H1 (cell line): ENCODE measurements around the gene SLC30A9. TPM values are rescaled to one million over a fixed set of nuclear protein-coding genes. Genes with fewer than 3 reads are reported as not detected.
A peak's percentile ranks its signal among the peaks of the same experiment; 100 is the strongest.

Experiments used
- CTCF ChIA-PET: fragments of 300-600 bp; sonication (Branson Sonifier 250); formaldehyde crosslinking; loops from one replicate; lab custom pipeline; 2021; ENCODE audit not compliant: partially characterized antibody; lab: Charles Lee
- POLR2A ChIA-PET: fragments of 300-600 bp; sonication (Branson Sonifier 250); formaldehyde crosslinking; loops from one replicate; lab custom pipeline; 2021; ENCODE audit warnings: inconsistent platforms; ENCODE audit not compliant: partially characterized antibody; lab: Charles Lee
- DNase-seq, 2 experiments: peaks; one replicate each; pipeline versions ENCODE4 v3.0.0 to v3.0.0-alpha.2; 2010 to 2022; ENCODE audit warnings: low spot score in 2 of 2, low read depth in 1 of 2, mixed read lengths in 1 of 2
- FAIRE-seq: peaks from 2 replicates; lab custom pipeline; 2011; peaks lifted over from hg19 to GRCh38; lab: Jason Lieb, UNC
- H2AFZ ChIP-seq: 2 replicates; pipeline ENCODE4 v1.8.1; 2012; ENCODE audit warnings: low read length, inconsistent platforms
- H2AK5ac ChIP-seq: 2 replicates; pipeline ENCODE4 v1.6.1; 2013; ENCODE audit warnings: low read depth, low read length
- H2BK120ac ChIP-seq: replicated peaks from 2 replicates; pipeline ENCODE3; 2013; ENCODE audit warnings: low read depth, low read length, inconsistent platforms
- H2BK12ac ChIP-seq: 2 replicates; pipeline ENCODE4 v1.6.1; 2013; ENCODE audit warnings: low read depth, low read length
- H2BK15ac ChIP-seq: 2 replicates; pipeline ENCODE4 v1.6.1; 2013; ENCODE audit warnings: low read length
- H2BK20ac ChIP-seq: 2 replicates; pipeline ENCODE4 v1.6.1; 2013; ENCODE audit warnings: low read length
- H2BK5ac ChIP-seq: 2 replicates; pipeline ENCODE4 v1.6.1; 2013; ENCODE audit warnings: low read depth, low read length
- H3K14ac ChIP-seq: 2 replicates; pipeline ENCODE4 v1.6.1; 2013; ENCODE audit warnings: inconsistent platforms; ENCODE audit not compliant: insufficient read length
- H3K18ac ChIP-seq: 2 replicates; pipeline ENCODE4 v1.6.1; 2013; ENCODE audit warnings: low read length; ENCODE audit errors: extremely low read depth
- H3K23ac ChIP-seq: 2 replicates; pipeline ENCODE4 v1.6.1; 2013; ENCODE audit warnings: inconsistent platforms; ENCODE audit not compliant: insufficient read length
- H3K23me2 ChIP-seq: 2 replicates; pipeline ENCODE4 v1.6.1; 2013; ENCODE audit warnings: low read depth, low read length
- H3K27ac ChIP-seq: 2 replicates; pipeline ENCODE4 v1.6.1; 2011; ENCODE audit warnings: low read depth, low read length, inconsistent platforms
- H3K27me3 ChIP-seq, 4 experiments: replicated peaks in 1 of 4; 1 replicate in 1 of 4; 2 replicates in 3 of 4; pipeline versions ENCODE4 v1.6.1 to v1.8.1; 2011 to 2013; ENCODE audit warnings: low read length in 3 of 4, mild to moderate bottlenecking in 3 of 4, inconsistent platforms in 2 of 4, mixed read lengths in 2 of 4, moderate library complexity in 1 of 4; ENCODE audit not compliant: control insufficient read depth in 3 of 4, insufficient read depth in 3 of 4; ENCODE audit errors: extremely low read depth in 1 of 4
- H3K36me3 ChIP-seq, 4 experiments: 2 replicates each; pipeline versions ENCODE4 v1.6.1 to v1.8.1; 2011 to 2013; ENCODE audit warnings: mild to moderate bottlenecking in 4 of 4, low read length in 3 of 4, moderate library complexity in 2 of 4, control low read depth in 1 of 4, inconsistent platforms in 1 of 4; ENCODE audit not compliant: insufficient read depth in 4 of 4, control insufficient read depth in 2 of 4
- H3K4ac ChIP-seq: replicated peaks from 2 replicates; pipeline ENCODE3; 2013; ENCODE audit warnings: low read length, low read depth, mixed read lengths, inconsistent platforms; ENCODE audit not compliant: insufficient read length
- H3K4me1 ChIP-seq, 4 experiments: replicated peaks in 1 of 4; 1 replicate in 1 of 4; 2 replicates in 3 of 4; pipeline versions ENCODE4 v1.6.1 to v1.8.1; 2011 to 2013; ENCODE audit warnings: low read length in 3 of 4, inconsistent platforms in 2 of 4, mixed read lengths in 1 of 4; ENCODE audit not compliant: insufficient read depth in 4 of 4, control insufficient read depth in 3 of 4
- H3K4me2 ChIP-seq, 2 experiments: 2 replicates each; pipeline versions ENCODE4 v1.6.1 to v1.8.1; 2011 to 2013; ENCODE audit warnings: low read depth in 2 of 2, low read length in 2 of 2, control low read depth in 1 of 2, inconsistent platforms in 1 of 2, mild to moderate bottlenecking in 1 of 2; ENCODE audit not compliant: insufficient read depth in 1 of 2
- H3K4me3 ChIP-seq, 4 experiments: fragments of 200-600, 300-600 bp in 1 of 4; sonication (generic), shearing (Covaris generic), sonication (Bioruptor Twin) in 1 of 4; 2 replicates each; pipeline versions ENCODE4 v1.5.1 to v1.8.1; 2011 to 2016; ENCODE audit warnings: low read length in 4 of 4, low read depth in 3 of 4, control low read depth in 2 of 4, inconsistent platforms in 2 of 4, mild to moderate bottlenecking in 2 of 4, mixed read lengths in 1 of 4, moderate library complexity in 1 of 4; ENCODE audit not compliant: insufficient read depth in 2 of 4; ENCODE audit errors: extremely low read depth in 1 of 4
- H3K56ac ChIP-seq: replicated peaks from 2 replicates; pipeline ENCODE3; 2013; ENCODE audit warnings: low read depth, mild to moderate bottlenecking, mixed read lengths, low read length, inconsistent platforms; ENCODE audit not compliant: insufficient read length
- H3K79me1 ChIP-seq: 2 replicates; pipeline ENCODE4 v1.6.1; 2013; ENCODE audit warnings: low read depth, low read length, control low read depth
- H3K79me2 ChIP-seq, 2 experiments: 2 replicates each; pipeline versions ENCODE4 v1.6.1 to v1.8.1; 2012 to 2013; ENCODE audit warnings: low read length in 2 of 2, mild to moderate bottlenecking in 2 of 2, inconsistent platforms in 1 of 2; ENCODE audit not compliant: insufficient read depth in 2 of 2, control insufficient read depth in 1 of 2
- H3K9ac ChIP-seq, 4 experiments: replicated peaks in 1 of 4; 1 replicate in 1 of 4; 2 replicates in 3 of 4; pipeline versions ENCODE4 v1.6.1 to v1.8.1; 2011 to 2013; ENCODE audit warnings: low read depth in 3 of 4, low read length in 3 of 4, control low read depth in 2 of 4, mild to moderate bottlenecking in 2 of 4, moderate library complexity in 2 of 4, inconsistent platforms in 1 of 4; ENCODE audit errors: extremely low read depth in 1 of 4
- H3K9me3 ChIP-seq, 2 experiments: 2 replicates each; pipeline versions ENCODE4 v1.6.1 to v1.8.1; 2012 to 2013; ENCODE audit warnings: mild to moderate bottlenecking in 2 of 2, moderate library complexity in 2 of 2, control low read depth in 1 of 2, inconsistent platforms in 1 of 2, low read depth in 1 of 2, low read length in 1 of 2, mixed read lengths in 1 of 2; ENCODE audit not compliant: insufficient read depth in 2 of 2
- H4K20me1 ChIP-seq, 2 experiments: replicated peaks in 1 of 2; 2 replicates each; pipeline versions ENCODE3 to v1.8.1; 2011 to 2013; ENCODE audit warnings: inconsistent platforms in 2 of 2, low read length in 2 of 2, mild to moderate bottlenecking in 1 of 2; ENCODE audit not compliant: insufficient read depth in 2 of 2, control insufficient read depth in 1 of 2
- H4K5ac ChIP-seq: 2 replicates; pipeline ENCODE4 v1.6.1; 2013; ENCODE audit warnings: low read length, low read depth, mixed read lengths, inconsistent platforms; ENCODE audit not compliant: insufficient read length
- H4K8ac ChIP-seq: 2 replicates; pipeline ENCODE4 v1.8.0; 2013; ENCODE audit warnings: mild to moderate bottlenecking, moderate library complexity, low read length, inconsistent platforms; ENCODE audit not compliant: insufficient read depth; ENCODE audit errors: extremely low read depth
- H4K91ac ChIP-seq: replicated peaks from 2 replicates; pipeline ENCODE3; 2013; ENCODE audit warnings: low read length, mixed read lengths, inconsistent platforms; ENCODE audit not compliant: insufficient read length
- CBX8 ChIP-seq: fragments of 300-800, 300-1000 bp; sonication (generic); IDR thresholded peaks from 2 replicates; pipeline ENCODE4 v1.7.1; 2016; ENCODE audit warnings: low read depth, low read length, borderline replicate concordance
- CREB1 ChIP-seq: IDR thresholded peaks from 2 replicates; pipeline ENCODE4 v1.6.1; 2012; ENCODE audit warnings: inconsistent platforms
- CTCF ChIP-seq, 3 experiments: IDR thresholded peaks; 1 replicate in 2 of 3; 2 replicates in 1 of 3; pipeline versions ENCODE4 v1.5.1 to v1.6.1; 2011; ENCODE audit warnings: low read length in 3 of 3, mild to moderate bottlenecking in 3 of 3, inconsistent platforms in 2 of 3, low read depth in 1 of 3, moderate library complexity in 1 of 3; ENCODE audit not compliant: insufficient read depth in 1 of 3; ENCODE audit errors: control extremely low read depth in 1 of 3
- HDAC2 ChIP-seq, 2 experiments: fragments of 300-600 bp in 1 of 2; sonication (generic) in 1 of 2; IDR thresholded peaks; 2 replicates each; pipeline ENCODE4 v1.6.1; 2011 to 2012; ENCODE audit warnings: low read depth in 2 of 2, low read length in 2 of 2, mild to moderate bottlenecking in 2 of 2, moderate library complexity in 2 of 2, borderline replicate concordance in 1 of 2, inconsistent platforms in 1 of 2
- HDAC6 ChIP-seq: IDR thresholded peaks from one replicate; pipeline ENCODE4 v1.7.1; 2012; ENCODE audit warnings: low read depth, mild to moderate bottlenecking, inconsistent platforms, low read length, moderate library complexity
- MAX ChIP-seq: IDR thresholded peaks from 2 replicates; pipeline ENCODE4 v1.6.1; 2012; ENCODE audit warnings: inconsistent platforms
- PHF8 ChIP-seq: fragments of 200-600 bp; sonication (generic); conservative IDR thresholded peaks from 2 replicates; pipeline ENCODE4 v1.7.1; 2012; ENCODE audit warnings: low read depth, mild to moderate bottlenecking, inconsistent platforms, low read length, moderate library complexity
- RBBP5 ChIP-seq: IDR thresholded peaks from 2 replicates; pipeline ENCODE4 v1.7.1; 2012; ENCODE audit warnings: low read depth, mild to moderate bottlenecking, inconsistent platforms, low read length, moderate library complexity, borderline replicate concordance
- SP2 ChIP-seq: IDR thresholded peaks from 2 replicates; pipeline ENCODE4 v1.6.1; 2012; ENCODE audit warnings: mild to moderate bottlenecking, low read length, inconsistent platforms
- YY1 ChIP-seq: IDR thresholded peaks from 2 replicates; pipeline ENCODE4 v1.6.1; 2011; ENCODE audit warnings: low read depth, mild to moderate bottlenecking, low read length
- WGBS, 2 experiments: shearing (Covaris generic) in 1 of 2; methylation state at CpG; one replicate each; pipeline versions ENCODE4 v1.1.6 to v1.1.7; 2013 to 2015; ENCODE audit warnings: low lambda C conversion rate in 2 of 2, mixed read lengths in 2 of 2, inconsistent platforms in 1 of 2, low coverage in 1 of 2, missing lambda C conversion rate in 1 of 2; ENCODE audit not compliant: insufficient replicate concordance in 2 of 2, insufficient coverage in 1 of 2, insufficient read length in 1 of 2; ENCODE audit errors: extremely low coverage in 1 of 2, missing lambda C conversion rate in 1 of 2; 5-methylcytosine and 5-hydroxymethylcytosine counted together
- polyA plus RNA-seq, 7 experiments: library from polyadenylated mRNA; depleted of rRNA in 3 of 7; stranded (reverse) in 5 of 7; unstranded in 2 of 7; fragments of >200 nt in 5 of 7; fragments of 200-250 nt in 2 of 7; gene quantifications; 1 replicate in 5 of 7; 2 replicates in 1 of 7; 4 replicates in 1 of 7; pipeline versions ENCODE4 v1.2.1 to v1.2.3, GENCODE V29; 2011 to 2013; ENCODE audit warnings: missing spikeins in 2 of 7, mixed read lengths in 2 of 7
- total RNA-seq: library from RNA; stranded (reverse); fragmentation: NEBNext Ultra II Directional; extraction: Animal tissue kit (Norgen Biotek cat#: 25700); gene quantifications from 2 replicates; pipeline ENCODE4 v1.2.1, GENCODE V29; 2021

The SLC30A9 gene
- total and polyA plus RNA-seq, 2 of the 8 experiments (the other 6 are each of a cell fraction or from before 2014, with no cell fraction given): 41.2 to 67.2 TPM

DNA sequence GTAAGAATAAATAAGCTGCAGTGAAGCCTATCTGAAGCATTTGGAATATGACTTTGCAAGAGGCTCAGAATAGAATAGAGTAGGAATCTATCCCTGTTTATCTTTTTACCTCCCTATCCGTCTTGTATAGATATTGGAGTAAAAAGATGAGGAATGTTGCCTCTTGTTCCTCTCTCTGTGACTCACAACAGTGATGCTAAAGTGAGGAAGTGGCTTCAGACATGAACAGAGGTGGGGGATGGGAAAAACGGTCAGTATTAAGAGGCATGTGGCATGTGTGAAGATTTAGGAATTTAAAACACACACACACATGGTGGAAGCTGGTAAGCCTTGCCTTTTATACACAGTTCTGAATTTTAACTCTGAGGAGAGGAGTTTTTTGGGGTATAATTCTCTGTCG, 12.6 kb upstream of the SLC30A9 start:
- Histone ChIP-seq H3K36me3 (no peaks in the 10 kb centered on the region), H3K14ac (no peak overlapping the region), H3K9me3 (peaks cover 0 to 3% of the 10 kb centered on the region in 2 experiments; a peak in 1 of 4 replicates), H3K56ac (no peak overlapping the region), H3K4me2 (no peak overlapping the region), H3K9ac (0 out of 7 replicates have a peak overlapping the region, but pooled peaks of 1 of the 4 experiments have one; percentile 11), H3K23ac (no peak overlapping the region), H3K4me3 (no peak overlapping the region), H2AFZ (0 out of 2 replicates have a peak overlapping the region, but pooled peaks have one; percentile 40), H2BK12ac (no peak overlapping the region), H2BK5ac (no peak overlapping the region), H3K27me3 (no peaks in the 10 kb centered on the region), H4K20me1 (no peaks in the 10 kb centered on the region), H4K5ac (no peak overlapping the region), H2BK15ac (no peak overlapping the region), H3K18ac (no peak overlapping the region), H2BK120ac (no peak overlapping the region), H3K4ac (no peak overlapping the region), H2AK5ac (no peak overlapping the region), H3K27ac (no peak overlapping the region), H3K23me2 (no peaks in the 10 kb centered on the region), H4K91ac (no peak overlapping the region), H4K8ac (no peak overlapping the region), H3K4me1 (peaks cover 0 to 4% (median 2%) of the 10 kb centered on the region in 4 experiments; a peak in 3 of 7 replicates), H3K79me1 (no peaks in the 10 kb centered on the region), H2BK20ac (no peak overlapping the region), H3K79me2 (no peaks in the 10 kb centered on the region)
- ChIA-PET CTCF (interaction anchor here (0.6 to 2.2 kb wide), 3 partner anchors 11 to 447 kb away, joined by 3 to 15 read pairs (median 4); no protein-coding TSS in a partner anchor), POLR2A (interaction anchor here (1.7 to 3.4 kb wide), 2 partner anchors 11 to 13 kb away, joined by 5 to 17 read pairs; partner anchors contain the start of gene SLC30A9)
- WGBS, 2 experiments: 60% methylated on average over 3 of the region's 3 CpGs; no CpG with 5 or more reads in 1 of the 2 experiments
- FAIRE-seq (no peak), DNase-seq (no peak)
- TF ChIP-seq SP2 (no peak), MAX (no peak), YY1 (no peak), CBX8 (no peak), PHF8 (no peak), RBBP5 (no peak), HDAC2 (IDR thresholded peaks at IDR 0.05; ENCODE audit: borderline replicate concordance in 1 of 2, low read depth in 2 of 2, low read length in 2 of 2) (no peak), CREB1 (no peak), HDAC6 (no peak), CTCF (IDR thresholded peaks at IDR 0.05; ENCODE audit: control extremely low read depth in 1 of 3, insufficient read depth in 1 of 3, low read depth in 1 of 3, low read length in 3 of 3) (no peak)
